Neutrophil (primary cell): Measurements from ENCODE around the gene CFAP92.

Source experiments
- H3K27ac ChIP-seq: fragments of 200-600 bp; sonication (generic); 2 replicates; pipeline ENCODE4 v1.5.1; 2016; ENCODE audit warnings: mild to moderate bottlenecking, moderate library complexity
- H3K27me3 ChIP-seq: fragments of 200-600 bp; sonication (generic); 2 replicates; pipeline ENCODE4 v1.6.0; 2016; ENCODE audit warnings: mild to moderate bottlenecking
- H3K36me3 ChIP-seq: fragments of 200-600 bp; sonication (generic); 2 replicates; pipeline ENCODE4 v1.5.1; 2017
- H3K4me1 ChIP-seq, 2 experiments: fragments of 200-600 bp in 1 of 2; sonication (generic) in 1 of 2; 1 replicate in 1 of 2; 2 replicates in 1 of 2; pipeline versions ENCODE4 v1.5.1 to v1.6.1; 2013 to 2016; ENCODE audit warnings: low read depth in 1 of 2, low read length in 1 of 2, mild to moderate bottlenecking in 1 of 2, moderate library complexity in 1 of 2; ENCODE audit not compliant: control insufficient read depth in 1 of 2, insufficient read depth in 1 of 2
- H3K4me3 ChIP-seq, 2 experiments: fragments of 200-600 bp in 1 of 2; sonication (generic) in 1 of 2; 1 replicate in 1 of 2; 2 replicates in 1 of 2; pipeline ENCODE4 v1.5.1; 2013 to 2016; ENCODE audit warnings: low read depth in 1 of 2, low read length in 1 of 2, mild to moderate bottlenecking in 1 of 2, moderate library complexity in 1 of 2
- H3K9me3 ChIP-seq: fragments of 200-600 bp; sonication (generic); 2 replicates; pipeline ENCODE4 v1.5.1; 2016
- TF ChIP-seq, protein P1 (sequence below): fragments of 200-600 bp; sonication (generic); IDR thresholded peaks from 2 replicates; pipeline ENCODE4 v1.5.1; 2016; ENCODE audit warnings: antibody characterized with exemption

Gene CFAP92

DNA sequence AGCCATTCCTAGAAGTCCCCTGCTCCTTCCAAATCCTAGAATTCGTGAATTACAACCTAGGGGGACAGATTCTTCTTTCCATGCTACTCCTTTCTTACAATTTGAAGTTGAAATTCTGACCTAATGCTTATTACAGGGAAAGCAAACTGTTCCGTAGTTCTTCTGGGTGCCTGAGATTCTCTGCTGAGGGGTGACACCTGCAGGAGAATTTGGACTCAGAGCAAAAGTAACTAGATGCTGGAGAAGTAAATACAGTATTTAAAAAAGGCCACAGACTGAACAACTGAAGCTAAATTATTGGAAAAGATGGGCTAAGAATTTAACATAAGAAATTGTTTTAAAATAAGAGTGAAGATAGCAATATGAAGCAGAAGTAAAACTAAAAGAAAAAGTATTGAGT is 76.6 kb downstream of the CFAP92 start:
- H3K27ac ChIP-seq, result no peak overlapping the region

DNA sequence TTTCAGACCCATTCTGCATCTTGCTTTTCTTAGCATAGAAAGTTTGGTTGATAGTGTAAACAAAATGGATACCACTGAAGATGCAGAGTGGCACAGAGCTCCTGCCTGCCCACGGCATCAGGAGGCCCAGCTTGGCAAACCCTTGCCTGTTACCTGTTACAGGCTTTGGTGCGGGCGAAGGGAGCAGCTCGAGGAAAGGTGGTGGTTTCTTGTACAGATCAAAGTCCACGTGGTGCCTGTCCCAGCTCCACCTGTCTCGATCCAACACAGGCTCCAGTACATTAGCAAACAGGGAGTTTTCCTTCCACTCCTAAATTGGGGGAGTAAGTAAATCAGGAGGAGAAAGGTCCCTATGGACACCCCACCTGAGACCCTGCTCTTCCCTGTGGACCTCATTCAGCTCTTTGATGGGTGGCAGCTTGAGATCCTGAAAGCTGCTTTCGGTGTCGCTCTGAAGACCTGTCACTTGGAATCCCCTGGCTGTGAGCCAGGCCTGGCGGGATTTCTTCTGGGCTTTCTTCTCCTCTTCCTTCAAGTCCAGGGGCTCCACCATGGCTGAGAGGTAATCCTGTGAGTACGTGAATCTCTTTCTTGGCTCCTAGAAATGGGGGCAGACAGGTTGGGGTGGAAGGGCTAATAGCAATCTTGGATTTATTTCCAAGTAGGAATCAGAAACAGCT is 78.8 kb downstream of the CFAP92 start:
- no peak overlapping the region for H3K4me3 ChIP-seq
- TF ChIP-seq, protein P1, sequence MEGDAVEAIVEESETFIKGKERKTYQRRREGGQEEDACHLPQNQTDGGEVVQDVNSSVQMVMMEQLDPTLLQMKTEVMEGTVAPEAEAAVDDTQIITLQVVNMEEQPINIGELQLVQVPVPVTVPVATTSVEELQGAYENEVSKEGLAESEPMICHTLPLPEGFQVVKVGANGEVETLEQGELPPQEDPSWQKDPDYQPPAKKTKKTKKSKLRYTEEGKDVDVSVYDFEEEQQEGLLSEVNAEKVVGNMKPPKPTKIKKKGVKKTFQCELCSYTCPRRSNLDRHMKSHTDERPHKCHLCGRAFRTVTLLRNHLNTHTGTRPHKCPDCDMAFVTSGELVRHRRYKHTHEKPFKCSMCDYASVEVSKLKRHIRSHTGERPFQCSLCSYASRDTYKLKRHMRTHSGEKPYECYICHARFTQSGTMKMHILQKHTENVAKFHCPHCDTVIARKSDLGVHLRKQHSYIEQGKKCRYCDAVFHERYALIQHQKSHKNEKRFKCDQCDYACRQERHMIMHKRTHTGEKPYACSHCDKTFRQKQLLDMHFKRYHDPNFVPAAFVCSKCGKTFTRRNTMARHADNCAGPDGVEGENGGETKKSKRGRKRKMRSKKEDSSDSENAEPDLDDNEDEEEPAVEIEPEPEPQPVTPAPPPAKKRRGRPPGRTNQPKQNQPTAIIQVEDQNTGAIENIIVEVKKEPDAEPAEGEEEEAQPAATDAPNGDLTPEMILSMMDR, result no peak
- peaks cover 75% of the 10 kb centered on the region for H3K36me3 ChIP-seq
- H3K9me3 ChIP-seq, result no peaks in the 10 kb centered on the region
- no peaks in the 10 kb centered on the region for H3K27me3 ChIP-seq
- H3K27ac ChIP-seq, result no peak overlapping the region
- H3K4me1 ChIP-seq, result no peaks in the 10 kb centered on the region

More for the DNA sequence above, 76.6 kb downstream of the CFAP92 start:
- no peaks in the 10 kb centered on the region for H3K4me1 ChIP-seq
- no peaks in the 10 kb centered on the region for H3K27me3 ChIP-seq
- H3K4me3 ChIP-seq, result no peak overlapping the region
- TF ChIP-seq, protein P1, result no peak
- no peaks in the 10 kb centered on the region for H3K9me3 ChIP-seq
- peaks cover 54% of the 10 kb centered on the region for H3K36me3 ChIP-seq

DNA sequence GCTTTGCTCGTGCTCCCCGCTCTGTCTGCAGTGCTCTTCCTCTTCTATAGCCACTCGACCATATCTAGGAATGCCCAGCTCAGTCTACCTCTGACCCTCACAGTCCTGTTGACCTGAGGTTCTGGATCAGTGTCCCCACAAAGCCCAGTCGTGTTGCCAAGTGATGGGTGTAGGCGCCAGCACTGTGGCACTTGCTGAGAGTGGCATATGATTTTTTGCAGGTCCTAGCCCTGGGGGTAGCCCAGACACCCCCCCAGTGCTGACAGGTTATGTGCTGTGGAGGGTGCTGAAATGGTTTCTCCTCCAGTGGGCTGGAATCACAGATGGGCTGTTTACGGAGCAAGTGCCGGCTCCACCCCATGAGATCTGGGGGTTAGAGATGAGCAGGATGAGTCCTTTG is 82.0 kb downstream of the CFAP92 start:
- Histone ChIP-seq H3K27me3 (no peaks in the 10 kb centered on the region), H3K36me3 (peaks cover 100% of the 10 kb centered on the region)

GRCh38 chr3:128910006-128910405 is 83.9 kb downstream of the CFAP92 start:
- no peak overlapping the region for H3K4me3 ChIP-seq
- H3K9me3 ChIP-seq, result no peaks in the 10 kb centered on the region
- TF ChIP-seq, protein P1, result no peak
- H3K36me3 ChIP-seq, result peaks cover 100% of the 10 kb centered on the region
- no peak overlapping the region for H3K27ac ChIP-seq
- no peaks in the 10 kb centered on the region for H3K4me1 ChIP-seq
- H3K27me3 ChIP-seq, result no peaks in the 10 kb centered on the region

More for the DNA sequence above, 82.0 kb downstream of the CFAP92 start:
- Histone ChIP-seq H3K9me3 (no peaks in the 10 kb centered on the region), H3K4me3 (no peak overlapping the region), H3K27ac (no peak overlapping the region), H3K4me1 (no peaks in the 10 kb centered on the region)
- TF ChIP-seq, protein P1, result no peak

DNA sequence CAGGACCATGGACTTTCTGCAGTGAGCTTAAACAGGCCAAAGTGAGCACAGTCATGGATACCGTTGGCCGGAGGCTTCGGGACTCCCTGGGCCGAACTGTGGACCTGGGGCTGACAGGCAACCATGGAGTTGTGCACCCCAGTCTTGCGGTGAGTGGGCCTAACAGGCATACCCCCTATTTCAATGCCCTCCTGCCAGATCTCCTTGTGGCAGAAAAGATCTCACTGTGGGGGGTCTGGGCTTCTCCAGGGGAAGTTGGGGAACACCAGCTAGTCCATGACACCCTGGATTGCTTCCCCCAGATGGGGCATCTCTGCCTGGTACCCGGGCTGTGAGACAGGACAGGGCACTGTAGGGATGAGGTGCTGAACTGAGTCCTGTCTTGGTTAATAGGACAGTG is 84.9 kb downstream of the CFAP92 start:
- H3K4me3 ChIP-seq, result no peak overlapping the region
- H3K27ac ChIP-seq, result no peak overlapping the region
- no peaks in the 10 kb centered on the region for H3K27me3 ChIP-seq
- H3K36me3 ChIP-seq, result peaks cover 100% of the 10 kb centered on the region
- H3K9me3 ChIP-seq, result no peaks in the 10 kb centered on the region
- H3K4me1 ChIP-seq, result no peaks in the 10 kb centered on the region
- TF ChIP-seq, protein P1, result no peak
